8988T (cell line): ENCODE data around the gene UVRAG.

Experiments
- DNase-seq: peaks from one replicate; pipeline ENCODE4 v3.0.0; 2011

Gene UVRAG

DNA sequence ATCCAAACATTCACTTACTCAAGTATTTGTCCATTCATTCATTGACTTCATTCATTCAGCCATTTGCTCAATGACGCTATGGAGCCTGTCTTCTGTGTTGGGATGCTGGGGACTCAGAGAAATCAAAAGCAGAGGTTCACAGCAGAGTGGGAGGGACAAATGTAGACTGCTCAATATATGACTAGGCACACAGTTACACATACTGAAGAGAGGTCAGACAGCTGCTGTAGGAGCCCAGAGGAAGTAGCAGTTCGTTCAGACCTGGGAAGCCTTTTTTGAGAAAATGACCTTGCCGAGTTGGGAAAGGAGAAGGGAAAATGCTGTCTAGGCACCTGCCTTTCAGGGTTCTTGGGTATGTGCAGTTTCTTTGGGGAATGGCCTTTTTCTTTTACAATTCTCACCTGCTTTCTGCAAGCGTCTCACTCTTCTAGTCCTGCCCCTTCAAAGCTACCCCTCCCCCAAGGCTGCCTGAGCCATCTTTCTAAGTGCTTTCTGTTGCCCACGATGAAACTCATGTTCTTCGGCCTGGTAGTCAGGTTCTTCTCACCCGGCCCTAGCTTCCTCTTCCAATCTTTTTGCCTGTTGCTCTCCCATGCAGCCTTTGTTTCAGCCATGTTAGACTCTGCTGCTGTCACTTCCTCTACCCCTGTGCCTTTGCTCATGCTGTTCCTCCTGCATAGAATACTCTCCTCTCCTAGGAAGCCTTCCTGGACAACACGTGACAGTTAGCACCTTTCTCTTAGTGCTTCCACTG, 4.2 kb upstream of the UVRAG start:
- DNase-seq: no peak

DNA sequence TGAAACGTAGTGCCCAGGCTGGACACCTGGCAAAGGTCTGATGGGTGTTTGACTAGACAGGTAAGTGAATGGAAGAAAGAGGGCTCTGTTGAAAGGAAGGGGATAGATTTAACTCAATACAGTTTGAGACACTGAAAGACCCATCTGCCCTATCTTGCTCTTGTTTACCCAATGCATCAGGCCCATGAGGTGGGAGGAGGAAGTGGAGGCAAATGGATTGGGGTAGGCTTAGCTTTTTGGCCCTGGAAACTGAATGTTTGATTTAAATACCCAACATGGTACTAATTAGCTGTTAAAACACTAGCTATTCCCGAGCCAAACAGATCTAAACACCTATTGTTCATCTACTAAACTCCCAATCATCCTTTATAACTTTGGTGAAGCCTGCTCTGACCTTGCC, 3.5 kb upstream of the UVRAG start:
- DNase-seq: no peak

DNA sequence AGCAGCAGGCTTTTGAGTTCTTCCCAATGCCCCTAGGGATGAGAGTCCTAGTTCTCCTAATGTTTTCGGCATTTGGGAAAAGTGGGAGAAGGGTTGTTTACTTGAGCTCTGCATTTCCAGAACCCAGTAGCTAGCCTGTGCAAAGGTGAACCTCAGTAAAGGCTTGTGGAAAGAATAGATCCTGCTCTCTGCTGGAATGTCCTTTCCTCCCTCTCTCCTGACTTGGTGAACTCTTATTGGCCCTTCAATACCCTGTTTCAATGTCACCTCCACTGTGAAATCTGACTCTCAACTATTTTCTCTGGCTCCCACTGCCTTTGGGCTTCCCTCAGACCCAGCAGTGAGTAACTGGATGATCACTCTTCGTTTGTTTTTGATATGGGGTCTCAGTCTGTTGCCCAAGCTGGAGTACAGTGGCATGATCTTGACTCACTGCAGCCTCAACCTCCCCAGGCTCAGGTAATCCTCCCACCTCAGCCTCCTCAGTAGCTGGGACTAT, 2.4 kb upstream of the UVRAG start:
- DNase-seq: no peak

DNA sequence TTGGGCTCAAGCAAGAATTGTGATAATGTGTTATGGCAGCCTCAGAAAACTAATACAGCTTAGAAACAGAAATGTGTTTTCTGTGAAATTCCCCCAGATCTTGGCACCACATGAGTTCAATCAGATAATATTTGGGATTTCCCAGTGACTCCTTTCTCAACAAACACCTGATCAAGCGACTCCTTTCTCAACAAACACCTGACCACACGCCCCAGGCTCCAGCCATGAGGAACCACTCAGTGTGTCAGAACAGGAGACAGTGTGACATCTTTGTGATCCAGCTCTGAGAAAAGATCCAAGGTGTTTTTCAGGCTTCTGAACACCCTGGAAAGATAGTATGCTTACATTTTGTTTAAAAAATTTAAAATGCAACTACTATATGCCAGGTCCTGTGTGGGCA, 1.9 kb upstream of the UVRAG start:
- no peak for DNase-seq

DNA sequence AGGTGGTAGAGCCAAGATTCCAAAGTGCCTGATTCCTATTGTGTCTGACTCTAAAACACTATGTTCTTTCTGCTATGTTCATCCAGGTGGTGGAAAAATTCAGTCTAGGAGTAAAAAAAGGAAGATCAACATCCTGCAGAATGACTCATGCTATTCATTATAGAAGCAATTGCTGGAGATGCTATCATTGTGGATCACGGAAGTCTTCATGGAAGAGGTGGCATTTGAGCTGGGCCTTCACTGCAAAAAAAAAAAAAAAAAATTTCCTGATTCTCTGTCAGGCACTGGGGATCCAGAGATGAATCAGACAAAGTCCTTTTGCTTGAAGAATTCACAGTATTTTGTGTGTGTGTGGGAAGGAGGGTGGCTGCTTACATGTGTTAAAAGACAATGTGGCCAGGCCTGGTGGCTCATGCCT, 1.4 kb upstream of the UVRAG start:
- DNase-seq: no peak

GRCh38 chr11:75814363-75814676, 690 bp upstream of the UVRAG start:
- no peak for DNase-seq

DNA sequence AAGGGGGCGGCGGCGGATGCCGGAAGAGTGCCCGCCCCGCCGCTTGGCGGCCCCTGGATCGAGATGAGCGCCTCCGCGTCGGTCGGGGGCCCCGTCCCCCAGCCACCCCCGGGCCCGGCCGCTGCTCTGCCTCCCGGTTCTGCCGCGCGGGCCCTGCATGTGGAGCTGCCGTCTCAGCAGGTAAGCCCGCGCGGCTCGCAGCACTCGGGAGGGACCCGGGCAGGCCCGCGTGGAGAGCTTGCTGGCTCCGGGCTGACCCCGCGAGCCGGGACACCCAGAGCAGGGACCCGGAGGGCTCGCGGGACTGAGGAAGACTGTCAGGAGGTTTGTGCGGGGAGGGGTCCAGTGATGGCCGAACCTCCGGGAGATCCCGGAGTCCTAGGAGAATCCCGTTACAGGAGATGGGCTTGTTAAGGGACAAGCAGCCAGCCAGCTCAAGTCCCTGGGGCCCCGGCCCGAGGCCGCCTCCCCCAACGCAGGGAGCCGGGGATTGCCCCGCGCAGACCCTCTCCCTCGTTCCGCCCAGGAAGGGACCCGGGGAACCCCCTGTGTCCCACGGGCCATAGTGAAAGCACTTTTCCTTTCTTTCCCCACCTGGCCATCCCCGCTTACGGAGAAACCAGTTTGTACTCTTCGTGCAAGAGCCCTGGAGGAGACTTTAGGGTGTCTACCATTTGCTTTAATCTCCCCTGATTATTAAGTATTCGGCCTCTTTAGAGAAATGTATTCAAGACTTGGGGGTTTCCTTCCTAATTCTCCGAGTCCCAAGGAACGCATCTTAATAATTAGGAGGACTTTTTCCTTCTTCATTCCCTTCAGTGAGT, 547 bp downstream of the UVRAG start:
- DNase-seq: peak; percentile 61

DNA sequence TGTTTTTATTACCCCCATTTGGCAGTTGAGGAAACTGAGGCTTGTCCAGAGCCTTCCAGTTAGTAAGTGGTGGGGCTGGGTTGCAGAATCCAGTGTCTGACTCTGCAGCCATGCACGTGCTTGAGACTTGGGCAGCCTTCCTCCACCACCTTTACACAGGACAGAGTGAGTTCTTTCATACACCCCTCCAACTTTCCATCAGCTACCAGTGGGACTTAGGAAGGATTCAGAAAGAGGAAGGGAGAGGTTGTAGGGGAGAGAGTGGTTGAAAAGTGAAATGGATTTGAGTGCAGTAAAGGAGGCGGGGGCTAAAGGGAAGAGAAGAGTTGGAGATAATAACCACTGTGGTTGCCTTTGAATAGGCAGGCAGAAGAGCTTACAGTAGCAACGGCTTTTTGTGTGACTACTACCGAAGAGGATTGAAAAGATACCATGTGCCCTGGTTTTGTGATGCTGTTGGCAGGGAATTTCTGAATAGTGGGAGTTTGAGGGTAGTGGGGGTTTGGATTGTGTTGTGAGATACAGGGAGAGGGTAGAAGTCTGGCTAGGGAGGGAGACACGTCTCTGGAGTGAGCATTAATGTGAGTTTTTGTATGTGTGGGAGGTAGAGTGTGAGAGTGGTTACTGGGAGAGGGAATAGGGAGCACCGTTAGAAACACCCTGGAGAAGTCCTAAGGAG, 1.7 kb downstream of the UVRAG start:
- DNase-seq: no peak

DNA sequence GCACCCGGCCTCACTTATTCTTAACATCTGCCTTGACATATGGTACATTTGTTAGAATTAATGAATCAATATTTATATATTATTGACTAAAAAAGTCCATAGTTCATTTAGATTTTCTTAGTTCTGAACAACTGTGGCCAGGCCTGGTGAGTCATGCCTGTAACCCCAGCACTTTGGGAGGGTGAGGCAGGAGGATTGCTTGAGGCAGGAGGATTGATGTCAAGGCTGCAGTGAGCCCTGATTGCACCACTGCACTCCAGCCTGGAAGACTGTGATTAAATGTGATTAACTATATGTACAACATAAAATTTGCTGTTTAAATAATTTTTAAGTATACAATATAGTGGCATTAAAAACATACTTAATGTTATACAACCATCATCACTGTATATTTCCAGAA, 5.6 kb downstream of the UVRAG start:
- no peak for DNase-seq

DNA sequence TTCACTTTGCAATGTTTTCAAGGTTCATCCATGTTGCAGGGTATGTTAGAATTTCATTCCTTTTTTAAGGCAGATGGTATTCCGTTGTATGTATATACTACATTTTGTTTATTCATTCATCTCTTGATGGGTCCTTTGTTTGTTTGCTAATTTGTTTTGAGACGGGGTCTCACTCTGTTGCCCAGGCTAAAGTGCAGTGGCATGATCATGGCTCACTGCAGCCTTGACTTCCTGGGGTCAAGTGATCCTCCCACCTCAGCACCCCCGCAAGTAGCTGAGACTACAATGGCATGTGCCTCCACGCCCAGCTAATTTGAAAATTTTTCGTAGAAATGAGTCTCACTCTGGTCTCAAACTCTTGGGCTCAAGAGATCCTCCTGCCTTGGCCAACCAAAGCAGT, 6.2 kb downstream of the UVRAG start:
- no peak for DNase-seq

GRCh38 chr11:75822541-75822940, 7.5 kb downstream of the UVRAG start:
- DNase-seq: no peak

GRCh38 chr11:75823415-75823814, 8.4 kb downstream of the UVRAG start:
- DNase-seq: no peak

DNA sequence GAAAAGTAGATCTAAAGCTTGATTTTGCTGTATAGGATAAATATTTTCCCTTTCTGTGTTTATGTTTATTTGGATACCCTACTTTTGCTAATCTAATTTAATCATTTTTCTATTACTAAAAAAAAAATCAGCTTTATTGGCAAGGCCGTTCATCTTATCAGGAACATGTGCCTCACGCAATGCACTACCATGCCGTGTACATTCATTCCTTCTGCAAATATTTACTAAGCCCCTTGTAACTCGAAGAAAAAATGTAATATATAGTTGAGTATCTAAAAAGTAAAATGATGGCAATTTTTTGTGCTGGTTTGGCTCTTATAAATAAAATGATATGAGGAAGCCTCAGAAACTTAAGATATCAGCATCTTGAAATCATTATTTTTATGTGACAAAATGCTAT, 8.9 kb downstream of the UVRAG start:
- no peak for DNase-seq

- DNase-seq: no peak
These were observed 11.6 kb downstream of the UVRAG start for GRCh38 chr11:75826461-75827230.

DNA sequence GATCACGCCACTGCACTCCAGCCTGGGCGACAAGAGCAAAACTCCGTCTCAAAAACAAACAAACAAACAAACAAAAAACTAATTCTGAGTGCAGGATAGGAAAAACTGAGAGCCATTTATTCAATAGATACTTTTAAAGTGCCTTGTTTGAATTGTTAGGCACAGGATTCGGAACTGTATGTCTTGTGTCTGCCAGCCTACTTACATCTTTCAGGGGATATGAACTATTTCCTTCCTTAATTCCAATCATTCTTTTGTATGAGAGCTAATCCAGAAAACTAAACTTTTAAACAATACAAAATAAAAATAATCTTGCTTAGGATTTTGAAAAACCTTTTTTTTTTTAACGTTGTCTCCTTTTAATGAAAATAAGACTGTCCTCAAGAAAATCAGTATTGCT, 12.6 kb downstream of the UVRAG start:
- no peak for DNase-seq

- no peak for DNase-seq
These were observed 17.0 kb downstream of the UVRAG start for GRCh38 chr11:75831915-75832502.

GRCh38 chr11:75834728-75835127, 19.7 kb downstream of the UVRAG start:
- DNase-seq: no peak

GRCh38 chr11:75836417-75836816, 21.4 kb downstream of the UVRAG start:
- no peak for DNase-seq

- no peak for DNase-seq
These were observed 24.8 kb downstream of the UVRAG start for GRCh38 chr11:75839851-75840250.

DNA sequence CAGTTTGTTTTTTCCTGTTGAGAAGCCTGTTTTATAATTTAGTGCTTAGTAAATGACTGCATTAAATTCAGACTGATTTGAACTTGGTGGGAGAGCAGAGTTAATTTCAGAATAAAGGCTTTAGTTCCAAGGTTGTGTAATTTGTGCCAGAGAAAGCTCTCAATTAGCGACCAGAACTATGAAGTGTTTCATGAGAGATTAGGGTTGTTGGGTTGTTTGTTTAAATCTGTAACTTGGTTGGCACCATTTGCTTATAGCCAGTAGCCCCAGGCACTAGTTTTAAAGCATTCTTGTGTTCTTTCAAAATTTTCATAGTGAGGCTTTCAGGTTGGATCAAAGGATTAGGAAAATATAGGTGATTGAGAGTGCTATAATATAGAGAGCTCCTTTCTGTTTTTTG, 25.5 kb downstream of the UVRAG start:
- no peak for DNase-seq

- DNase-seq: no peak
These were observed 26.7 kb downstream of the UVRAG start for GRCh38 chr11:75841739-75842138.

DNA sequence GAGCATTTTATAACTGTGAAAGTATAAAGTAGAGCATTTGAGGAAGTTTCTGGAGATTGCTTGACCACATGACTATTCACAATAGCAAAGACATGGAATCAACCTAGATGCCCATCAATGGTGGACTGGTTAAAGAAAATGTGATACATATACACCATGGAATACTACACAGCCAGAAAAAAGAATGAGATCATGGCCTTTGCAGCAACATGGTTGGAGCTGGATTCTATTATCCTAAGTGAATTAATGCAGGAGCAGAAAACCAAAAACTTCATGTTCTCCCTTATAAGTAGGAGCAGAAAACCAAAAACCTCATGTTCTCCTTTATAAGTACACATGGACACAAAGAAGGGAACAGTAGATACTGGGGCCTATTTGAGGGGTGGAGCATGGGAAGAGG, 30.3 kb downstream of the UVRAG start:
- no peak for DNase-seq

- no peak for DNase-seq
These were observed 34.9 kb downstream of the UVRAG start for GRCh38 chr11:75849894-75850293.
